EL (cell line): ENCODE results near the gene PDCD1LG2.

Experiments
- DNase-seq: peaks from one replicate; pipeline ENCODE4 v3.0.0-alpha.2; 2016

Gene PDCD1LG2

DNA sequence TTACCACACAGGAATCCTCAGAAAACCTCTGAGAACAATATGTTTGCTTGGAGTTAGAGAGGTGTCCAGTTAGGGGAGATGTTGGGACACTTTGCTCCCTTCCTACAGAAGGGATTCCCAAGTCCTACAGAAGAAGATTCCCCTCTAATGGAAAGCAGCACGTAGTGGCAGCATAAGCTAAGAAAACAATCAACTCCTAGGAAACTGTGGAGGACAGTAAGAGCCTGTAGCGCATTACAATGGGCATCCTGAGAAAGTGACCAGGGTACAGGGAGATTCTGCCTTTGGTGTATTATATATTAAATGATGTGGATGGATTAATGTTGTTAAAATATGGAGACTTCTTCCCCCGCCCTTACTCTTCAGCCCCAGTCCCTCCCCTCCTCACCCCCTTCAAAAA is 104.7 kb downstream of the PDCD1LG2 start:
- no peak for DNase-seq

DNA sequence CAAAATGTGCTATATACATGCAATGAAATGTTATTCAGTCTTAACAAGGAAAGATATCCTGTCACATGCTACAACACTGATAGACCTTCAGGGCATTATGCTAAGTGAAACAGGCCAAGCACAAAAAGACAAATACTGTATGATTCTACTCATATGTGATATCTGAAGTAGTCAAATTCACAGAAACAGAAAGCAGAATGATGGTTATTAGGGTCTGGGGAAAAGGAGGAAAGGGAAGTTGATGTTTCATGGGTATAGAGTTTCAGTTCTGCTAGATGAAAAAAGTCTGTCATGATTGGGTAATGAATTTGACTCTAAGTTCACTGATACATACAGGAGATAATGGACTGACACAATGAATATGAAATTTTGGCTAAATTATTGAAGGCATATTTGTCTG is 107.4 kb downstream of the PDCD1LG2 start:
- no peak for DNase-seq

DNA sequence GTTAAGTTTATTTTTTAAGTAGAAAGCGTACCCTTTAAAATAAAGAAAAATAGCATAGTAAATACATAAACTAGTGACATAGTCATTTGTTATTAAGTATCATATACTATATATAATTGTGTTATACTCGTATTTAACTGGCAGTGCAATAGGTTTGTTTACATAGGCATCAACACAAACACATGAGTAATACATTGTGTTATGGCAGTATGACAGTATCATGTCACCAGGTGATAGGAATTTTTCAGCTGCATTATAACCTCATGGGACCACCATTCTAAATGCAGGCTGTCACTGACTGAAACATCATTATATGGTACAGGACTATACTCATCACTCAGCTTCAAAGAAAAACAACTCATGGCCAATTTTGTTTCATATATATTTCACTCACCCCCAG is 110.2 kb downstream of the PDCD1LG2 start:
- no peak for DNase-seq
